ENCODE measurements around the gene DYNC1I1.

DYNC1I1 gene

GRCh38 chr7:96033009-96033598 is 260.8 kb downstream of the DYNC1I1 start:
- no peak for DNase-seq

DNA sequence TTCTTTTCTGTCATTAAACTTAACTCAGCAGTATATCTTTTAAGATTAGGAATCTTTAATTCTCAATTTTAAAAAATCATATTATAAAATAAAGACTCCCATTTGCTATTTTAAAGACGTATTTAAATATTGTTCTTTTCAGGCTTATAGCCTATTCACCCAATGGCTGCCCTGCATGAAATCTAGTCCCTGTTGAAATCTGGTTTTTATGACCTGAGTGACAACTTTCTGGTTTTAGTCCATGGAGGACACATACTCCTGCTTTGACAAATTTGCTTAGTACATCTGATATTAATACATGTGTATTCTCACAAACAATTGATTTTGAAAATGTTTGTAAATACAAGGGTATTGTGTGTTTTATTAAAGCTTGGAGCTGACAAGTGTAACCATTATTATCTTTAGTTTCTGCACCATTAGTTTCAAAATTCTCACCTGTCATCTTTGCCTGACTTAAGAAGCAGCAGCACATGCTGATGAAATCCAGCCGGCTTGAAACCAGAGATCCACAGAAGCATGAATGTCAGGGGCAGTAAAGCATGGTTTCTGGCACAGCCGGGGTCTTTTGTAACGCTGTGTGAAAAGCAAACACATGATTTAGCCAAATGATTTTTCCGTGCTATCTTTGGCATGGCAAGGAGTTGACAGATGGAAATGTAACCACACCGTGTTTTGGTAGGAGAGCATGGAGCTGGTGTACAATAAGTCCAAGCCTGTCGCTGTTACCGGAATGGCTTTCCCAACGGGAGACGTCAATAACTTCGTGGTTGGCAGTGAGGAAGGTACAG is 262.8 kb downstream of the DYNC1I1 start:
- peak; percentile 73 for DNase-seq

DNA sequence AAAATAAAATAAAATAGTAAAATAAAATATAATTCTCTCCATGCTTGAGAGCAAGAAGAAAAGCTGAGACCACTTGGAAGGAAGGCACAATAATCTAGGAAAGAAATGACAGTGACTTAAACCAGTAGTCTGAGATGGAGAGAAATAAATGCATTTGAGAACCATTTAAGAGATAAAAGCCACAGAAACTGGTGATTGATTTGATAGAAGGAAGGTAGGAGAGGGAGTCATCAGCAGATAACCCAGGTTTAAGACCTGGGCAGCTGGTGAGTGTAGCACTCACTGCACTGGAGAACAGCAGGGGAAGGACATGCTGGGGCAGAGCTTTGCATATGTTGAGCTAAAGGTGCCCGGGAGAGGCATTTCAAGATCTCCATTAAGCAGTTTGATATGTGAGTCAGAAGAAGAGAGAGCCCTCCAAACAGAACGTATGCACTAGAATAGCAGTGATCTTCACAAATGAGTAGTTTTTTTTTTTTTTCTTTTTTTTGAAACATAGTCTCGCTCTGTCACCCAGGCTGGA is 268.0 kb downstream of the DYNC1I1 start:
- no peak for DNase-seq

GRCh38 chr7:96041171-96041570 is 268.8 kb downstream of the DYNC1I1 start:
- no peak for DNase-seq

- DNase-seq: no peak
Measured at GRCh38 chr7:96045181-96045580, 272.8 kb downstream of the DYNC1I1 start.

DNA sequence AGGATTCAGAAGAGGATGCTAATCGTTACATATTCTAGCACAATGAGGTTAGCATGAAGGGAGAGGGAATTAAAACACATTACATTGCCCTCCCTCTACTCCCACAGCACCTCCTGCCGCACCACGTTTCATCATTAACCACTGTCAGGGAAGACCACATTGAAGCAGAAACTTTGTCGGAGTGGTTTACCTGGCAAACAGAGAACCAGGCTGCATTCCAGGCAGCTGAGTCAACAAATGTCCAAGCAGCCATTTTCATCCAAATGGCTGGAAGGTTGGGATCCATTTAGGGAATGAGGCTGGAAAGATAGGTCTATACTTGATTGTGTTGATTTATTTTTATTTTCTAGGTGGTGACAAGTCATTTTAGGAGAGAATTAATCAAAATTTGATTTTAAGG is 273.6 kb downstream of the DYNC1I1 start:
- DNase-seq: no peak

DNA sequence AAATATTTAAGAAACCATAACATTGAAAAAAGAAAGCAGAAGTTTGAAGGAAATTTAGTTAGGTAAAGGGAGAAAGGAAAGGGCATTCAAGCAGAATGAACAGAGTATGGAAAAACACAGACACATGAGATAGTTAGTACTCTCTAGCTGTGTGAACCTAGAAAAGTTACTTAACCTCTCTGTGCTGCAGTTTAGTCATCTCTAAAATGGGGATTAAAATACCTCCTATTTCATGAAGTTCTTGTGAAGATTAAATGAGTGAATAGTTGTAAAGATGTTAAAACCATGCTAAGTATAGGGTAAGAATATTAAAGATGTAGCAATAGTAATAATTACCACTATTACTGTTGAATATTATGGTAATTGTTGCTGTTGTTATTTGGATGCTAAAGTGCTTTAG is 279.9 kb downstream of the DYNC1I1 start:
- no peak for DNase-seq

- DNase-seq: no peak
Measured at GRCh38 chr7:96052860-96053470, 280.6 kb downstream of the DYNC1I1 start.

DNA sequence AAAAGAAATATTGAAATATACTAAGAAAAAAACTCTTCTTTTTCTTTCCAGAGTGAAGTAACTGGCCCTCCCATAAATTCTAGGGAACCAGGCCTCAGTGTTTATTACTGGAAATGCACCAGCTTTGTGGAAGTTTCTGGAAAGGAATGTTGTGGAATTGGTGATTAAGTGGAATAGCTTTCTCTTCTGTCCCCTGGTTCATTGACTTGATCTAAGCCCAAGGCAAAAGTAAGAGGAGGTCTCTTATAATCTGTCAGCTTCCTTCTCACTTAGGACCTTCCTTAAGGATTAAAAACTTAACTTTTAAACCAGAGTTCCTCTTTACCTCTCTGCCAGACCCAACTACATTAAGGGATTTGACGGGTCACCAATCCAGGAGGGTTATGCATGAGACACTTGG is 283.4 kb downstream of the DYNC1I1 start:
- no peak for DNase-seq

GRCh38 chr7:96059075-96059474 is 286.7 kb downstream of the DYNC1I1 start:
- DNase-seq: peak; percentile 45

DNA sequence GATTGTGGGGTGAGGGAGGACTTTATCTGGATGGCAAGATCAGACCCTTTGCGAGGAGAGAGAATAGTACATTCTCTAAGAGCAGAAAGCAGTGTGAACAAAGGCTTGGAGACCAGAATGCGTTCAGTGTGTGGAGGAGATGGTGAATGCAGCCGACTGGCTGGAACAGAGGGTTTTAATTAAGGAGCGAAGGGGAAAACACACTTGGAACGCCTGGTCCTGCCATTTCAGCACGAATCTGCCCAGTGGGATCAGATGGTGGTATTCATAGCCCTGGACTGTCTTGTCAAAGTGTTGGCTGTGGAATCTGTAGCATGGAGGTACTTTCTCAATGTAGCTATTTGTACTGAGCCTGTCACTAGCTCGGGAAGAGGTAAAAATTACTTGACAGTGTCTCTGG is 288.7 kb downstream of the DYNC1I1 start:
- no peak for DNase-seq

GRCh38 chr7:96061844-96062243 is 289.5 kb downstream of the DYNC1I1 start:
- no peak for DNase-seq

GRCh38 chr7:96067321-96067720 is 295.0 kb downstream of the DYNC1I1 start:
- no peak for DNase-seq

- DNase-seq: no peak
Measured at GRCh38 chr7:96069401-96069800, 297.0 kb downstream of the DYNC1I1 start.

DNA sequence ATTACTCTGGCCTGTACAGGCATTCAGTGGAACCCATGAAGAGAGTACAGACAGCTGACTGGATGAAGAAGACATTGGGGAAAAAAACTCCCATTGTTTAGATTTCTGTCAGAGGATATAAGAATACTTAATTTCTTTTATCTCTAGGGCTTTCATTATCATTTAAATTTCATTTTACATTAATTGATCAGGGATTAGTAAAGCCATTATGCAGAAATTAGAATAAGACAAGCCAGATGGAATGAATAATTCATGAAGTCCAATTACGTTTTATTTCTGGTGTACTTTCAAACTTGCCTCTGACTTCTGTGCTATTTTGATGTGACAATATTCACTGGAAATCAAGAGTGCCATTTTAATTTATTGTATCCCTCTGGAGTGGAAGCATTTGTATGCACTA is 302.5 kb downstream of the DYNC1I1 start:
- no peak for DNase-seq

- DNase-seq: peak; percentile 36
Measured at GRCh38 chr7:96075510-96076349, 303.4 kb downstream of the DYNC1I1 start.

DNA sequence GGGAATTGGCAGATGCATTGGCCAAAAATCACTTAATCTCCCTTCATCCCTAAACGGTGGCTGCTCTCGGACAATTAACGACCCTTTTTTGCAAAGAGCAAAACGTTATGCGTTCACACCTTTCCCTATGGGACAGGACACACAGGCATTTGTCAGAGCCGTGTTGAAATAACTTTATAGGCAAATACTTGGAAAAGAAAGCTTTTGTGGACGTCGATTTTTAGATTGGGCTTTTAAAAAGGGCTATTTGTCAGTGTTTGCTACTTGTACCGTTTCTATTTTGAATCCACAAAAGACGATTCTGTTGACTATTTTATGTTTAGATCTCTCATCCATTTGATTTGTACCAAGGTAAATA is 304.0 kb downstream of the DYNC1I1 start:
- no peak for DNase-seq

- DNase-seq: no peak
Measured at GRCh38 chr7:96080027-96080426, 307.7 kb downstream of the DYNC1I1 start.

DNA sequence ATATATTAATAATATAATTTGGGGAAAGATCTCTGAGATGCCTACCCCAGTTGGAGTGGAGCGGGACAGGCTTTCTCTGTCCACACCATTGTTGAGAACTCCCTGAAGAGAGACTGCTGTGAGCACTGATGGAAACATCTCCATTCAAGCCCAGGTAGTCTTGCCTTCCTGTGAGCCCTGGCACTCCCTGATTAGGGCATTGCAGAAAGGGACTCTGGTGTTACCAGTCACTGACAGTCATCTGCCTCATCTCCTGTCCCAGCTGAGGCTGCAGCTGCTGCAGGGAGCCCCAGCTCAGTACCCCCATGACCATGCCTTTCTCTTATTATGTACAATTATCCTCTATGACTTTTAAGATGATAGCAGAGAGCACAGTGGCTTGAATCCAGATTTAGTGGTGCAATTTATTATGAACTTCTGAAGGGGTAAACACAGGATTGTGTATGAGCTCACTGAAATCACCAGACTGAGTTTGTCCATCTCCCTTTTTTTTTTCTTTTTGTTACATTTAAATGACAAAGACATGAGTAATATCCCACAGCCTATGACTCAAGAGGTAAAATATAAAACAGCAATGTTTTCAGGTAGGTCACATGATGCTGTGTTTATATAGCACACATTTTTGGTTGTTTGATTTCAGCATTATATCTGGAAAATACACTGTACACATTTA is 312.7 kb downstream of the DYNC1I1 start:
- no peak for DNase-seq

- DNase-seq: no peak
Measured at GRCh38 chr7:96085953-96086352, 313.6 kb downstream of the DYNC1I1 start.

DNA sequence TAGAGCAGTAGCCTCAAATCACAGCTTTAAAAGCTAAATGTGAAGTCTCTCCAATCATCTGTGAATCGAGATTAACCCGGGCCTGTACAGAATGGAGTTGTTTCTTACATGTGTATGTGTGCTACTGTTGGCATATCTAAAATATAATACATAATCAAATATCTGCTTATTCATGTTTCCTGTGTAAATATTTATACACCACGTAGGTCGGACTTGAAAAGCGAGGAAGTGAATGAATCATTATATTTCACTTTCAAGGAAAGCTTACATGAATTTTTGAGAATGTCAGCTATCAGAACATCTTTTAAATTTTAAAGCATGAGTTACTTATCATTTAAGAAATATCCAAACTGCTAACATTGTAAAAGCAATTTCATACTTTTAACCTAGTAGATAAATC is 316.2 kb downstream of the DYNC1I1 start:
- DNase-seq: no peak

GRCh38 chr7:96089511-96089910 is 317.2 kb downstream of the DYNC1I1 start:
- DNase-seq: no peak

- DNase-seq: no peak
Measured at GRCh38 chr7:96090756-96091155, 318.4 kb downstream of the DYNC1I1 start.
